Neural cell (in vitro differentiated cells): ENCODE measurements around the gene TIPARP. TPM values are rescaled to one million over a fixed set of nuclear protein-coding genes. Genes with fewer than 3 reads are reported as not detected.

Experiments used
- H2AFZ ChIP-seq: fragments of 200-600, 300-800 bp; sonication (generic), shearing (Covaris generic); 2 replicates; pipeline ENCODE4 v1.6.0; 2014; ENCODE audit warnings: low read depth, mild to moderate bottlenecking, antibody characterized with exemption, low read length, moderate library complexity
- H3F3A ChIP-seq: fragments of 200-600 bp; shearing (Covaris generic); 2 replicates; pipeline ENCODE4 v1.6.1; 2016; ENCODE audit warnings: mild to moderate bottlenecking, moderate library complexity, mixed read lengths, antibody characterized with exemption, low read length; ENCODE audit not compliant: insufficient read depth, poor library complexity, severe bottlenecking
- H3K27ac ChIP-seq: fragments of 200-600, 300-800 bp; sonication (generic), shearing (Covaris generic); 2 replicates; pipeline ENCODE4 v1.5.1; 2014; ENCODE audit warnings: mild to moderate bottlenecking, low read length, moderate library complexity
- H3K27me3 ChIP-seq: fragments of 300-800, 200-600 bp; sonication (generic), shearing (Covaris generic); 2 replicates; pipeline ENCODE4 v1.6.0; 2014; ENCODE audit warnings: mild to moderate bottlenecking, low read depth, low read length, moderate library complexity; ENCODE audit not compliant: insufficient read depth
- H3K36me3 ChIP-seq: fragments of 300-800, 200-600 bp; sonication (generic), shearing (Covaris generic); 2 replicates; pipeline ENCODE4 v1.5.1; 2014; ENCODE audit warnings: mild to moderate bottlenecking, antibody characterized with exemption, low read length, moderate library complexity; ENCODE audit not compliant: insufficient read depth
- H3K4me2 ChIP-seq: fragments of 300-800, 200-600 bp; sonication (generic), shearing (Covaris generic); 2 replicates; pipeline ENCODE4 v1.6.0; 2014; ENCODE audit warnings: mild to moderate bottlenecking, low read length
- H3K4me3 ChIP-seq: fragments of 300-800, 200-600 bp; sonication (generic), shearing (Covaris generic); 2 replicates; pipeline ENCODE4 v1.5.1; 2014; ENCODE audit warnings: mild to moderate bottlenecking, low read length, moderate library complexity
- H3K79me2 ChIP-seq: fragments of 200-600 bp; shearing (Covaris generic); replicated peaks from 2 replicates; pipeline ENCODE4 v1.6.0; 2014; ENCODE audit warnings: mild to moderate bottlenecking, low read length, moderate library complexity; ENCODE audit not compliant: insufficient read depth
- H3K9ac ChIP-seq: fragments of 300-800, 200-600 bp; sonication (generic), shearing (Covaris generic); 2 replicates; pipeline ENCODE4 v1.6.1; 2016; ENCODE audit warnings: mild to moderate bottlenecking, low read length, mixed read lengths
- H3K9me2 ChIP-seq: fragments of 200-600 bp; shearing (Covaris generic); 2 replicates; pipeline ENCODE4 v1.6.1; 2016; ENCODE audit warnings: mild to moderate bottlenecking, low read length, mixed read lengths; ENCODE audit not compliant: insufficient read depth
- H3K9me3 ChIP-seq: fragments of 200-600, 300-800 bp; sonication (generic), shearing (Covaris generic); 2 replicates; pipeline ENCODE4 v1.6.1; 2016; ENCODE audit warnings: mild to moderate bottlenecking, mixed run types, low read length, moderate library complexity, mixed read lengths
- H4K20me1 ChIP-seq: fragments of 200-600 bp; shearing (Covaris generic); 2 replicates; pipeline ENCODE4 v1.6.1; 2016; ENCODE audit warnings: mild to moderate bottlenecking, mixed run types; ENCODE audit not compliant: insufficient read depth
- CTCF ChIP-seq: fragments of 450-650 bp; IDR thresholded peaks from 2 replicates; pipeline ENCODE4 v1.5.1; 2014; ENCODE audit warnings: antibody characterized with exemption, mild to moderate bottlenecking, moderate library complexity; ENCODE audit not compliant: poor library complexity, severe bottlenecking
- EP300 ChIP-seq: fragments of 450-650 bp; conservative IDR thresholded peaks from 2 replicates; pipeline ENCODE4 v1.6.1; 2014; ENCODE audit warnings: antibody characterized with exemption, mild to moderate bottlenecking, moderate library complexity; ENCODE audit not compliant: poor library complexity, severe bottlenecking
- EZH2 ChIP-seq: fragments of 200-600, 300-800 bp; shearing (Covaris generic), sonication (generic); IDR thresholded peaks from 2 replicates; pipeline ENCODE4 v1.6.1; 2014; ENCODE audit warnings: antibody characterized with exemption, low read length, borderline replicate concordance, mild to moderate bottlenecking; ENCODE audit not compliant: insufficient read depth, poor library complexity, severe bottlenecking
- MXI1 ChIP-seq: fragments of 450-650 bp; conservative IDR thresholded peaks from 2 replicates; pipeline ENCODE4 v1.6.1; 2014; ENCODE audit warnings: antibody characterized with exemption, mild to moderate bottlenecking; ENCODE audit not compliant: poor library complexity, severe bottlenecking
- POLR2AphosphoS5 ChIP-seq: IDR thresholded peaks from 2 replicates; pipeline ENCODE4 v1.6.1; 2012
- RAD21 ChIP-seq: fragments of 450-650 bp; conservative IDR thresholded peaks from 2 replicates; pipeline ENCODE4 v1.6.1; 2014; ENCODE audit warnings: antibody characterized with exemption, mild to moderate bottlenecking, moderate library complexity
- REST ChIP-seq: IDR thresholded peaks from 2 replicates; pipeline ENCODE4 v1.6.1; 2012; ENCODE audit warnings: borderline replicate concordance
- SMC3 ChIP-seq: fragments of 450-650 bp; conservative IDR thresholded peaks from 2 replicates; pipeline ENCODE4 v1.6.1; 2014; ENCODE audit warnings: antibody characterized with exemption, mild to moderate bottlenecking, moderate library complexity; ENCODE audit not compliant: poor library complexity
- TAF1 ChIP-seq: IDR thresholded peaks from 2 replicates; pipeline ENCODE4 v1.6.1; 2012; ENCODE audit warnings: low read depth
- polyA plus RNA-seq: library from polyadenylated mRNA; depleted of rRNA; stranded (reverse); fragments of >200 nt; gene quantifications from 2 replicates; pipeline ENCODE4 v1.2.3, GENCODE V29; 2014

Gene TIPARP
- polyA plus RNA-seq, 1 donor from 2014 or later, result 5.4 TPM

- H3K4me2 ChIP-seq, result no peak overlapping the region
- H3K27ac ChIP-seq, result no peak overlapping the region
- H3K9ac ChIP-seq, result no peak overlapping the region
- H3K27me3 ChIP-seq, result no peaks in the 10 kb centered on the region
- H4K20me1 ChIP-seq, result no peaks in the 10 kb centered on the region
- H3K9me2 ChIP-seq, result no peaks in the 10 kb centered on the region
- H3K9me3 ChIP-seq, result peaks cover 6% of the 10 kb centered on the region
- no peaks in the 10 kb centered on the region for H3F3A ChIP-seq
- no peaks in the 10 kb centered on the region for H3K36me3 ChIP-seq
- TF ChIP-seq TAF1, result no peak
- no peak for TF ChIP-seq EP300
- TF ChIP-seq MXI1, result no peak
- no peak for TF ChIP-seq CTCF
- no peak for TF ChIP-seq SMC3
- no peak for TF ChIP-seq POLR2AphosphoS5
- no peak for TF ChIP-seq RAD21
- no peak for TF ChIP-seq REST
- TF ChIP-seq EZH2, result no peak
- no peak overlapping the region for H3K4me3 ChIP-seq
- no peaks in the 10 kb centered on the region for H3K79me2 ChIP-seq
- H2AFZ ChIP-seq, result no peak overlapping the region
These were observed 68.0 kb downstream of the TIPARP start for GRCh38 chr3:156742401-156742800.

GRCh38 chr3:156743859-156744258, 69.5 kb downstream of the TIPARP start:
- no peaks in the 10 kb centered on the region for H3K79me2 ChIP-seq
- no peak for TF ChIP-seq SMC3
- TF ChIP-seq POLR2AphosphoS5, result no peak
- no peak for TF ChIP-seq EP300
- no peaks in the 10 kb centered on the region for H3K36me3 ChIP-seq
- no peak overlapping the region for H3K4me3 ChIP-seq
- no peaks in the 10 kb centered on the region for H3K9me2 ChIP-seq
- no peaks in the 10 kb centered on the region for H4K20me1 ChIP-seq
- H3K4me2 ChIP-seq, result no peak overlapping the region
- no peaks in the 10 kb centered on the region for H3F3A ChIP-seq
- peaks cover 6% of the 10 kb centered on the region for H3K9me3 ChIP-seq
- H2AFZ ChIP-seq, result no peak overlapping the region
- no peak overlapping the region for H3K9ac ChIP-seq
- no peaks in the 10 kb centered on the region for H3K27me3 ChIP-seq
- no peak overlapping the region for H3K27ac ChIP-seq

GRCh38 chr3:156744631-156745030, 70.2 kb downstream of the TIPARP start:
- H3K4me3 ChIP-seq, result no peak overlapping the region
- no peaks in the 10 kb centered on the region for H4K20me1 ChIP-seq
- no peaks in the 10 kb centered on the region for H3K9me2 ChIP-seq
- no peaks in the 10 kb centered on the region for H3K27me3 ChIP-seq
- H3F3A ChIP-seq, result no peaks in the 10 kb centered on the region
- H3K27ac ChIP-seq, result no peak overlapping the region
- no peak overlapping the region for H3K9ac ChIP-seq
- no peak overlapping the region for H2AFZ ChIP-seq
- H3K36me3 ChIP-seq, result no peaks in the 10 kb centered on the region
- peaks cover 6% of the 10 kb centered on the region for H3K9me3 ChIP-seq
- TF ChIP-seq EZH2, result no peak
- H3K79me2 ChIP-seq, result no peaks in the 10 kb centered on the region
- H3K4me2 ChIP-seq, result no peak overlapping the region
